IMR-90 (cell line): ENCODE measurements around the gene HLA-A. TPM values are rescaled to one million over a fixed set of nuclear protein-coding genes. Genes with fewer than 3 reads are reported as not detected.

Experiments used
- ATAC-seq: fragments of 200-7000 bp; cut with Tn5 transposase; 2 replicates; pipeline ENCODE4 v1.9.1; 2020; ENCODE audit warnings: low read depth, mild to moderate bottlenecking, moderate library complexity
- BruUV-seq: library from RNA; stranded (reverse); fragments of 400-500 nt; replicated peaks from 2 replicates; lab custom pipeline; 2021; lab: Mats Ljungman, UMichigan
- CTCF ChIA-PET: fragments of 300-600 bp; formaldehyde crosslinking; extraction: SDS; loops from one replicate; lab custom pipeline; 2021; ENCODE audit warnings: antibody characterized with exemption; lab: Yijun Ruan, JAX
- POLR2A ChIA-PET: fragments of 300-600 bp; sonication (Branson Sonifier 250); formaldehyde crosslinking; loops from one replicate; lab custom pipeline; 2022; ENCODE audit warnings: antibody characterized with exemption; ENCODE audit not compliant: unreplicated experiment; lab: Charles Lee
- DNase-seq: peaks from one replicate; pipeline ENCODE4 v3.0.0; 2013
- H2AFZ ChIP-seq: replicated peaks from 2 replicates; pipeline ENCODE3; 2013; ENCODE audit warnings: low read length, mild to moderate bottlenecking; ENCODE audit not compliant: poor library complexity
- H2AK5ac ChIP-seq: 2 replicates; pipeline ENCODE4 v1.6.1; 2013; ENCODE audit warnings: low read depth, low read length, inconsistent platforms
- H2AK9ac ChIP-seq: replicated peaks from 2 replicates; pipeline ENCODE3; 2013; ENCODE audit warnings: mild to moderate bottlenecking, low read depth, low read length, moderate library complexity; ENCODE audit not compliant: poor library complexity
- H2BK120ac ChIP-seq: 2 replicates; pipeline ENCODE4 v1.6.1; 2013; ENCODE audit warnings: low read depth, low read length, inconsistent platforms
- H2BK15ac ChIP-seq: 3 replicates; pipeline ENCODE4 v1.6.1; 2013; ENCODE audit warnings: low read depth, low read length, inconsistent platforms
- H2BK20ac ChIP-seq: 2 replicates; pipeline ENCODE4 v1.6.1; 2013; ENCODE audit warnings: low read depth, mild to moderate bottlenecking, inconsistent platforms, low read length, moderate library complexity
- H2BK5ac ChIP-seq: 2 replicates; pipeline ENCODE4 v1.6.1; 2013; ENCODE audit warnings: mild to moderate bottlenecking, low read depth, low read length, inconsistent platforms; ENCODE audit not compliant: poor library complexity, severe bottlenecking
- H3K14ac ChIP-seq: replicated peaks from 2 replicates; pipeline ENCODE4 v1.6.1; 2013; ENCODE audit warnings: low read depth, low read length, inconsistent platforms
- H3K18ac ChIP-seq: 2 replicates; pipeline ENCODE4 v1.6.1; 2013; ENCODE audit warnings: low read depth, low read length, control low read depth
- H3K23ac ChIP-seq: 2 replicates; pipeline ENCODE4 v1.6.1; 2013; ENCODE audit warnings: low read depth, low read length, inconsistent platforms
- H3K27ac ChIP-seq: 2 replicates; pipeline ENCODE4 v1.5.1; 2013; ENCODE audit warnings: mild to moderate bottlenecking, control low read depth, low read length; ENCODE audit not compliant: insufficient read depth
- H3K27me3 ChIP-seq: 2 replicates; pipeline ENCODE4 v1.6.1; 2013; ENCODE audit warnings: low read length; ENCODE audit not compliant: control insufficient read depth, insufficient read depth
- H3K36me3 ChIP-seq: 2 replicates; pipeline ENCODE4 v1.6.1; 2013; ENCODE audit warnings: low read length, mixed read lengths; ENCODE audit not compliant: control insufficient read depth, insufficient read depth
- H3K4ac ChIP-seq: 2 replicates; pipeline ENCODE4 v1.6.1; 2013; ENCODE audit warnings: low read depth, low read length, inconsistent platforms
- H3K4me1 ChIP-seq: 2 replicates; pipeline ENCODE4 v1.6.1; 2013; ENCODE audit warnings: low read length, mixed read lengths; ENCODE audit not compliant: control insufficient read depth, insufficient read depth
- H3K4me2 ChIP-seq: 2 replicates; pipeline ENCODE4 v1.6.1; 2013; ENCODE audit warnings: low read depth, mild to moderate bottlenecking, control low read depth, low read length, moderate library complexity
- H3K4me3 ChIP-seq: 2 replicates; pipeline ENCODE4 v1.5.1; 2013; ENCODE audit warnings: low read depth, mild to moderate bottlenecking, control low read depth, low read length, moderate library complexity; ENCODE audit not compliant: insufficient read depth
- H3K56ac ChIP-seq: 2 replicates; pipeline ENCODE4 v1.6.1; 2013; ENCODE audit warnings: low read length, inconsistent platforms; ENCODE audit not compliant: insufficient read depth; ENCODE audit errors: extremely low read depth
- H3K79me1 ChIP-seq, 2 experiments: 2 replicates each; pipeline ENCODE4 v1.6.1; 2013; ENCODE audit warnings: low read length in 2 of 2, inconsistent platforms in 1 of 2, low read depth in 1 of 2
- H3K9ac ChIP-seq: 2 replicates; pipeline ENCODE4 v1.6.1; 2013; ENCODE audit warnings: low read depth, low read length, control low read depth
- H3K9me1 ChIP-seq: 2 replicates; pipeline ENCODE4 v1.6.1; 2013; ENCODE audit warnings: low read length, inconsistent platforms; ENCODE audit not compliant: insufficient read depth
- H3K9me3 ChIP-seq: 2 replicates; pipeline ENCODE4 v1.6.1; 2013; ENCODE audit warnings: low read length; ENCODE audit not compliant: control insufficient read depth, insufficient read depth
- H4K20me1 ChIP-seq: 2 replicates; pipeline ENCODE4 v1.6.1; 2013; ENCODE audit warnings: low read length, inconsistent platforms; ENCODE audit not compliant: insufficient read depth
- H4K5ac ChIP-seq: 2 replicates; pipeline ENCODE4 v1.6.1; 2013; ENCODE audit warnings: mild to moderate bottlenecking, low read depth, low read length, control low read depth
- H4K8ac ChIP-seq, 2 experiments: 2 replicates each; pipeline ENCODE4 v1.6.1; 2013; ENCODE audit warnings: low read depth in 2 of 2, low read length in 2 of 2, control low read depth in 1 of 2, inconsistent platforms in 1 of 2
- H4K91ac ChIP-seq: 2 replicates; pipeline ENCODE4 v1.6.1; 2013; ENCODE audit warnings: low read depth, low read length, inconsistent platforms; ENCODE audit not compliant: insufficient read depth
- FOS ChIP-seq: fragments of 150-350 bp; IDR thresholded peaks from 2 replicates; pipeline ENCODE4 v1.6.1; 2016; ENCODE audit warnings: low read depth, low read length
- POLR2A ChIP-seq: IDR thresholded peaks from 2 replicates; pipeline ENCODE4 v1.6.1; 2012; ENCODE audit warnings: mild to moderate bottlenecking, low read depth, low read length
- WGBS, 2 experiments: methylation state at CpG; one replicate each; pipeline versions ENCODE4 v1.1.5 to v1.1.7; 2013; ENCODE audit warnings: missing lambda C conversion rate in 2 of 2; ENCODE audit not compliant: insufficient read length in 1 of 2; ENCODE audit errors: extremely low coverage in 2 of 2; 5-methylcytosine and 5-hydroxymethylcytosine counted together
- dilution Hi-C: fragments of 300-500 bp; cut with HindIII; formaldehyde crosslinking; loops from one replicate; pipeline ENCODE4 v1.14.3; 2018; ENCODE audit warnings: low sequenced_read_pairs; ENCODE audit not compliant: unreplicated experiment
- in situ Hi-C: fragments of 300-500 bp; cut with MboI; formaldehyde crosslinking; loops from 3 replicates; pipeline ENCODE4 v1.14.3; 2019; ENCODE audit warnings: low sequenced_read_pairs, inconsistent platforms, mixed read lengths
- intact Hi-C: fragments of 100-400 bp; cut with micrococcal nuclease; formaldehyde crosslinking; loops from 2 replicates; pipeline ENCODE4 v1.10.0; 2022
- polyA plus RNA-seq, 3 experiments: library from polyadenylated mRNA; depleted of rRNA; stranded (reverse); fragments of >200 nt; gene quantifications; 2 replicates each; pipeline ENCODE4 v1.2.3, GENCODE V29; 2012; ENCODE audit warnings: low replicate concordance in 1 of 3
- total RNA-seq: library from RNA; depleted of rRNA; stranded (reverse); fragments of >200 nt; gene quantifications from 2 replicates; pipeline ENCODE4 v1.2.3, GENCODE V29; 2012

HLA-A gene
- total and polyA plus RNA-seq, 2 of the 4 experiments (the other 2 are of a cell fraction), result 94.5 to 218 TPM

- in situ Hi-C loops, result no loop called here
- Histone ChIP-seq H3K27me3 (peaks cover 23% of the 10 kb centered on the region), H3K23ac (no peak overlapping the region), H3K56ac (no peak overlapping the region), H2AK9ac (no peak overlapping the region), H3K36me3 (no peaks in the 10 kb centered on the region), H3K4ac (no peak overlapping the region), H3K9ac (no peak overlapping the region), H3K79me1 (no peaks in the 10 kb centered on the region), H2BK120ac (no peak overlapping the region), H3K27ac (no peak overlapping the region), H3K4me3 (no peak overlapping the region), H3K18ac (no peak overlapping the region), H3K9me3 (no peaks in the 10 kb centered on the region), H2BK20ac (no peak overlapping the region), H2BK5ac (no peak overlapping the region), H3K14ac (no peak overlapping the region), H3K4me2 (no peak overlapping the region), H3K9me1 (no peaks in the 10 kb centered on the region), H4K20me1 (no peaks in the 10 kb centered on the region), H3K4me1 (no peaks in the 10 kb centered on the region), H2AK5ac (no peak overlapping the region), H4K5ac (no peak overlapping the region), H4K8ac (no peak overlapping the region), H2AFZ (no peak overlapping the region), H4K91ac (no peak overlapping the region), H2BK15ac (no peak overlapping the region)
- WGBS, 2 experiments, result no CpG with 5 or more reads among the region's 1 CpG
- TF ChIP-seq FOS (peak; percentile 31; the same call in 1 of the 2 replicates), POLR2A (no peak)
- CTCF ChIA-PET, result no interaction called here
- ATAC-seq (peak; percentile 57), DNase-seq (peak; percentile 11)
- POLR2A ChIA-PET, result no interaction called here
- dilution Hi-C loops, result no loop called here
- intact Hi-C loops, result no loop called here
- BruUV-seq, result no TSS peak
Measured at GRCh38 chr6:29909985-29910384, 32.3 kb upstream of the HLA-A start.
